ENCODE measurements around the gene DHX32. TPM values are rescaled to one million over a fixed set of nuclear protein-coding genes. Genes with fewer than 3 reads are reported as not detected.
"Not testable (repeated sequence)": the region's sequence is repeated elsewhere in the genome, so short reads cannot be mapped to it uniquely, and the experiment has no call there.

The DHX32 gene
- total RNA-seq, 1 experiment from 2014 or later: 12.0 TPM

GRCh38 chr10:125905069-125905994 is 24.2 kb upstream of the DHX32 start:
- H3K23me2 ChIP-seq (ENCODE audit: insufficient read length, low read depth, low read length, poor library complexity, severe bottlenecking); H2BK12ac ChIP-seq (ENCODE audit: insufficient read length, low read depth, low read length): not testable (repeated sequence)

GRCh38 chr10:125903135-125903640 is 22.1 kb upstream of the DHX32 start:
- H3K14ac ChIP-seq (ENCODE audit: insufficient read depth, low read length); H3K27me3 Mint-ChIP-seq (ENCODE audit: low read depth); H3K18ac ChIP-seq (ENCODE audit: insufficient read length, low read depth, low read length); H3K4me2 ChIP-seq (ENCODE audit: insufficient read depth, insufficient read length, low read length); H2AK5ac ChIP-seq (ENCODE audit: insufficient read length, low read length); H4K8ac ChIP-seq (replicated peaks; ENCODE audit: insufficient read length, low read depth, low read length); H2BK20ac ChIP-seq (ENCODE audit: low read depth, low read length, poor library complexity, severe bottlenecking); H3K79me1 ChIP-seq (ENCODE audit: insufficient read depth, low read depth, low read length, poor library complexity, severe bottlenecking); H3K56ac ChIP-seq (ENCODE audit: insufficient read length, low read depth, low read length); H3K4ac ChIP-seq (ENCODE audit: low read depth, low read length); H3K9ac ChIP-seq (ENCODE audit: extremely low read depth, insufficient read length, low read length); H4K91ac ChIP-seq (ENCODE audit: insufficient read length, low read depth, low read length); H2BK120ac ChIP-seq (ENCODE audit: low read depth, low read length, poor library complexity, severe bottlenecking); H2BK15ac ChIP-seq (ENCODE audit: low read depth, low read length); H2BK5ac ChIP-seq (ENCODE audit: insufficient read length, low read length); H3K27ac ChIP-seq (ENCODE audit: insufficient read length, low read depth, low read length); H3K23ac ChIP-seq (ENCODE audit: insufficient read length, low read depth, low read length); H3K4me3 Mint-ChIP-seq; H4K20me1 ChIP-seq (ENCODE audit: control insufficient read depth, insufficient read depth, insufficient read length); H2AFZ ChIP-seq (ENCODE audit: low read length); H3K79me2 ChIP-seq (ENCODE audit: insufficient read depth, low read length); H3T11ph ChIP-seq (ENCODE audit: low read length); H3K27me3 ChIP-seq (ENCODE audit: insufficient read depth, low read length); H3K4me1 ChIP-seq (ENCODE audit: insufficient read depth, low read length); H2BK12ac ChIP-seq (ENCODE audit: insufficient read length, low read depth, low read length); H4K5ac ChIP-seq (ENCODE audit: insufficient read length, low read depth, low read length); H3K23me2 ChIP-seq (ENCODE audit: insufficient read length, low read depth, low read length, poor library complexity, severe bottlenecking); H3K9me3 ChIP-seq (ENCODE audit: control insufficient read depth, low read depth, low read length): not testable (repeated sequence)
- Mint-ChIP-seq H3K4me1 (peaks cover 20 to 24% of the 10 kb centered on the region in 2 experiments), H3K36me3 (ENCODE audit: insufficient read depth in 1 of 3, low read depth in 3 of 3) (peaks cover 2 to 15% (median 8%) of the 10 kb centered on the region in 3 experiments), H3K27ac (peak overlapping the region in 2 of 3 experiments; percentile 77 to 94; a peak in 4 of 7 replicates), H3K9me3 (peaks cover 15 to 17% of the 10 kb centered on the region in 2 experiments)
- WGBS (ENCODE audit: extremely low coverage, insufficient read length, low lambda C conversion rate): no CpG with 5 or more reads among the region's 3 CpGs
- DNase-seq: peak; percentile 57

More at GRCh38 chr10:125905069-125905994, 24.2 kb upstream of the DHX32 start:
- not testable (repeated sequence) for H3K27ac ChIP-seq (ENCODE audit: insufficient read length, low read depth, low read length); H2BK120ac ChIP-seq (ENCODE audit: low read depth, low read length, poor library complexity, severe bottlenecking); H3K56ac ChIP-seq (ENCODE audit: insufficient read length, low read depth, low read length); H3K14ac ChIP-seq (ENCODE audit: insufficient read depth, low read length); H3T11ph ChIP-seq (ENCODE audit: low read length); H3K4me3 Mint-ChIP-seq; H4K5ac ChIP-seq (ENCODE audit: insufficient read length, low read depth, low read length); H4K91ac ChIP-seq (ENCODE audit: insufficient read length, low read depth, low read length); H2AK5ac ChIP-seq (ENCODE audit: insufficient read length, low read length); H3K9ac ChIP-seq (ENCODE audit: extremely low read depth, insufficient read length, low read length); H3K27me3 ChIP-seq (ENCODE audit: insufficient read depth, low read length); H2BK15ac ChIP-seq (ENCODE audit: low read depth, low read length); H3K18ac ChIP-seq (ENCODE audit: insufficient read length, low read depth, low read length); H4K20me1 ChIP-seq (ENCODE audit: control insufficient read depth, insufficient read depth, insufficient read length); H4K8ac ChIP-seq (replicated peaks; ENCODE audit: insufficient read length, low read depth, low read length); H3K4me1 ChIP-seq (ENCODE audit: insufficient read depth, low read length); H2BK5ac ChIP-seq (ENCODE audit: insufficient read length, low read length); H3K23ac ChIP-seq (ENCODE audit: insufficient read length, low read depth, low read length); H2BK20ac ChIP-seq (ENCODE audit: low read depth, low read length, poor library complexity, severe bottlenecking); H2AFZ ChIP-seq (ENCODE audit: low read length); H3K4me2 ChIP-seq (ENCODE audit: insufficient read depth, insufficient read length, low read length); H3K9me3 ChIP-seq (ENCODE audit: control insufficient read depth, low read depth, low read length); H3K79me1 ChIP-seq (ENCODE audit: insufficient read depth, low read depth, low read length, poor library complexity, severe bottlenecking); H3K4ac ChIP-seq (ENCODE audit: low read depth, low read length); H3K79me2 ChIP-seq (ENCODE audit: insufficient read depth, low read length); DNase-seq; H3K27me3 Mint-ChIP-seq (ENCODE audit: low read depth)
- 0 out of 7 replicates have a peak overlapping the region, but pooled peaks of 1 of the 3 experiments have one; percentile 7 for H3K27ac Mint-ChIP-seq
- WGBS (ENCODE audit: extremely low coverage, insufficient read length, low lambda C conversion rate): no CpG with 5 or more reads among the region's 5 CpGs
- H3K4me1 Mint-ChIP-seq: peaks cover 24% of the 10 kb centered on the region in 2 experiments
- H3K9me3 Mint-ChIP-seq: peaks cover 21 to 26% of the 10 kb centered on the region in 2 experiments
- peaks cover 2 to 22% (median 14%) of the 10 kb centered on the region in 3 experiments for H3K36me3 Mint-ChIP-seq (ENCODE audit: insufficient read depth in 1 of 3, low read depth in 3 of 3)
